Upper lobe of left lung (tissue), 6 donors: ENCODE data around the gene CTBP2. TPM values are rescaled to one million over a fixed set of nuclear protein-coding genes. Genes with fewer than 3 reads are reported as not detected.

ENCODE experiments used
- ATAC-seq, 2 donors: fragments of 200-7000 bp; cut with Tn5 transposase; one replicate each; pipeline ENCODE4 v1.9.1; 2022; ENCODE audit warnings: mild to moderate bottlenecking in 2 of 2, moderate library complexity in 2 of 2; ENCODE audit not compliant: low FRiP score in 2 of 2
- DNase-seq, 2 donors: peaks; one replicate each; pipeline ENCODE4 v3.0.0-alpha.2; 2019 to 2020
- H3K27ac ChIP-seq, 4 donors: fragments of 200-600 bp; sonication (generic); one replicate each; pipeline ENCODE4 v1.5.1; 2016 to 2019
- H3K27me3 ChIP-seq, 4 donors: fragments of 200-600 bp; sonication (generic); one replicate each; pipeline ENCODE4 v1.5.1; 2017 to 2019
- H3K36me3 ChIP-seq, 4 donors: fragments of 200-600 bp; sonication (generic); one replicate each; pipeline ENCODE4 v1.5.1; 2016 to 2019
- H3K4me1 ChIP-seq, 4 donors: fragments of 200-600 bp; sonication (generic); one replicate each; pipeline ENCODE4 v1.5.1; 2018 to 2019
- H3K4me3 ChIP-seq, 4 donors: fragments of 200-600 bp; sonication (generic); one replicate each; pipeline ENCODE4 v1.5.1; 2017 to 2019; ENCODE audit warnings: mild to moderate bottlenecking in 2 of 4, moderate library complexity in 1 of 4
- H3K9me3 ChIP-seq, 4 donors: fragments of 200-600 bp; sonication (generic); one replicate each; pipeline ENCODE4 v1.5.1; 2018 to 2019
- CTCF ChIP-seq, 6 experiments: fragments of 450-650 bp in 4 of 6; fragments of 200-600 bp in 2 of 6; sonication (generic) in 2 of 6; IDR thresholded peaks; one replicate each; pipeline ENCODE4 v1.5.1; 2016 to 2019; ENCODE audit warnings: antibody characterized with exemption in 6 of 6
- EP300 ChIP-seq, 4 donors: sonication (generic); formaldehyde crosslinking; IDR thresholded peaks; one replicate each; pipeline ENCODE4 v1.5.1; 2017; ENCODE audit warnings: antibody characterized with exemption in 4 of 4, control low read depth in 2 of 4
- POLR2A ChIP-seq, 4 donors: fragments of 450-650 bp; IDR thresholded peaks; one replicate each; pipeline ENCODE4 v1.5.1; 2016 to 2017; ENCODE audit warnings: antibody characterized with exemption in 4 of 4, mild to moderate bottlenecking in 2 of 4
- POLR2AphosphoS5 ChIP-seq, 2 donors: sonication (generic); formaldehyde crosslinking; IDR thresholded peaks; one replicate each; pipeline ENCODE4 v1.5.1; 2017; ENCODE audit warnings: antibody characterized with exemption in 2 of 2
- whole genome bisulfite sequencing, 2 donors: methylation state at CpG; one replicate each; pipeline ENCODE4 v1.1.5; 2017 to 2018; 5-methylcytosine and 5-hydroxymethylcytosine counted together
- total RNA-seq, 6 donors: library from RNA; depleted of rRNA in 4 of 6; stranded (reverse); fragments of >200 nt in 4 of 6; gene quantifications; one replicate each; pipeline versions ENCODE4 v1.1.0 to v1.2.1, GENCODE V29; 2016 to 2021
- donor health status: DM: no; HTN: no; CAD: no; lungs with moderate emphysema.
- donor health status: DM: no; HTN: yes; CAD: no; lungs with severe emphysema.

Gene CTBP2
- total RNA-seq, 6 donors from 2014 or later, result 47.1 to 82.5 (median 59.7) TPM

DNA sequence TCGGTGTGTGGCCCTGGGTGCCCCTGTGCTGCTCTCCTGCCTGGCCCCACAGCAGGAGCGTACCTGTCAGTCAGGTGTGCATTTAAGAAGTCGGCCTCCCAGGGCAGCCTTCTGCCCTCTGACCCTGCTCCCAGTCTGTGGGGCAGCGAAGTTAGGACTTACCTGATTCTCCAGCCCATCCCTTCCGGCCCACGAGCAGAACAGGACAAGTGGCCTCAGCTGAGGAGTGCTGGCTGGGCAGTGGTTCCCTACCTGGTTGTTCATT, 24.7 kb downstream of the CTBP2 start:
- no peak overlapping the region for H3K27ac ChIP-seq

GRCh38 chr10:125134916-125135770, 25.2 kb downstream of the CTBP2 start:
- no peak for TF ChIP-seq POLR2AphosphoS5 (IDR thresholded peaks at IDR 0.05)
- TF ChIP-seq EP300 (IDR thresholded peaks at IDR 0.05), result no peak
- no peak for TF ChIP-seq POLR2A (IDR thresholded peaks at IDR 0.05)
- no peak for TF ChIP-seq CTCF (IDR thresholded peaks at IDR 0.05)
- no peak overlapping the region for H3K27ac ChIP-seq
- 85 to 86% methylated on average over 18 to 20 of the region's 20 CpGs for WGBS, 2 donors
- DNase-seq, result no peak
- H3K4me3 ChIP-seq, result no peak overlapping the region
- H3K4me1 ChIP-seq, result peaks cover 18 to 41% (median 33%) of the 10 kb centered on the region in 4 donors
- ATAC-seq, result no peak
- H3K27me3 ChIP-seq, result no peaks in the 10 kb centered on the region
- H3K9me3 ChIP-seq, result no peaks in the 10 kb centered on the region
- peaks cover 0 to 43% (median 4%) of the 10 kb centered on the region in 4 donors for H3K36me3 ChIP-seq

More for the DNA sequence above, 24.7 kb downstream of the CTBP2 start:
- Histone ChIP-seq H3K4me1 (peaks cover 14 to 36% (median 28%) of the 10 kb centered on the region in 4 donors), H3K4me3 (no peak overlapping the region), H3K9me3 (no peaks in the 10 kb centered on the region), H3K27me3 (no peaks in the 10 kb centered on the region), H3K36me3 (peaks cover 0 to 38% (median 4%) of the 10 kb centered on the region in 4 donors)
- TF ChIP-seq CTCF (IDR thresholded peaks at IDR 0.05) (no peak), EP300 (IDR thresholded peaks at IDR 0.05) (no peak), POLR2A (IDR thresholded peaks at IDR 0.05) (no peak), POLR2AphosphoS5 (IDR thresholded peaks at IDR 0.05) (no peak)
- DNase-seq, result no peak
- no peak for ATAC-seq
- WGBS, 2 donors, result 92 to 94% methylated on average over 4 to 6 of the region's 6 CpGs

GRCh38 chr10:125134483-125134848, 25.9 kb downstream of the CTBP2 start:
- H3K4me1 ChIP-seq, result peaks cover 19 to 45% (median 37%) of the 10 kb centered on the region in 4 donors
- DNase-seq, result no peak

DNA sequence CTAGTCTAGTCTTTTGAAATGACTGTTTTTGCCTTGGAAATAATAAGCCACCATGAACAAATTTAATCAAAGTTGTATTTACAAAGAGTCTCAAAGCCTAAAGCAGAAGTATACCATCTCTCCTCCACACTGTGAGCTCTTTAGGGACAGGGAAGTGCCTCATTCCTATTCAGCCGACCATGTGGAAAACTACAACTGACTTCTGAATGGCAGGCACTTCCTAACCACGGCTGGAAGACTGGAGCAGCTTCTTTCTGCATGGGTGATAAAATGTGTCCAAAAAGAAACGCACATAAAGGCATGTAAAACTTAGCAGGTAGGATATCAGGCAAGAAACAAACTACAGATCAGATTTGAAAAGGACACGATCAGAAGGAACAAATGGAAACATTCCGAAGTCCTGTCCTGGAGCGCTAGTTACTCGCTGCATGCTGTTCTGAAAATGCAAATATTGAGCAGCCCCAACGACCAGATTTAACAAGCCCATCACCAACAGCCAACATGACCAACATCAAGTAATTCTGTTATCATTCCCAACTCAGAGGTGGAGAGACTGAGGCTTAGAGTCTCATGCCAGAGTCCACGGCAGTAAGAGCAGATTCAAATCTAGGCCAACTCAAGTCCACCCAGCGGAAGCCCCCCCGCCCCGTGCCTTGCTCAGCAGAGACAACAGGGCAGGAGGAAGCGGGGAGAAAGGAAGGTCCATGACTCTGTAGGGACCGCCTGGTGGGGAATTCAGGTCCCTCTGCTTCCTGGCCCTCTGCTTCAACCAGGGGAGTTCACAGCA, 26.5 kb downstream of the CTBP2 start:
- WGBS, 2 donors, result 75 to 80% methylated on average over 12 to 14 of the region's 14 CpGs
- no peak overlapping the region for H3K27ac ChIP-seq
- no peak for DNase-seq

More at GRCh38 chr10:125134483-125134848, 25.9 kb downstream of the CTBP2 start:
- no peak for ATAC-seq
- Histone ChIP-seq H3K27me3 (no peaks in the 10 kb centered on the region), H3K27ac (no peak overlapping the region), H3K9me3 (no peaks in the 10 kb centered on the region), H3K4me3 (no peak overlapping the region), H3K36me3 (peaks cover 3 to 47% (median 4%) of the 10 kb centered on the region in 4 donors)
- TF ChIP-seq EP300 (IDR thresholded peaks at IDR 0.05) (no peak), POLR2AphosphoS5 (IDR thresholded peaks at IDR 0.05) (no peak), CTCF (IDR thresholded peaks at IDR 0.05) (no peak), POLR2A (IDR thresholded peaks at IDR 0.05) (no peak)
- WGBS, 2 donors, result 82 to 96% methylated on average over 11 of the region's 11 CpGs

More for the DNA sequence above, 26.5 kb downstream of the CTBP2 start:
- TF ChIP-seq POLR2A (IDR thresholded peaks at IDR 0.05), result no peak
- no peak for TF ChIP-seq CTCF (IDR thresholded peaks at IDR 0.05)
- TF ChIP-seq POLR2AphosphoS5 (IDR thresholded peaks at IDR 0.05), result no peak
- TF ChIP-seq EP300 (IDR thresholded peaks at IDR 0.05), result no peak
- Histone ChIP-seq H3K9me3 (no peaks in the 10 kb centered on the region), H3K36me3 (peaks cover 3 to 50% (median 4%) of the 10 kb centered on the region in 4 donors), H3K27me3 (no peaks in the 10 kb centered on the region), H3K4me3 (no peak overlapping the region), H3K4me1 (peaks cover 24 to 46% (median 39%) of the 10 kb centered on the region in 4 donors)
- ATAC-seq, result no peak
